Measurements from ENCODE around the gene HUWE1.
"Not testable (repeated sequence)": the region's sequence is repeated elsewhere in the genome, so short reads cannot be mapped to it uniquely, and the experiment has no call there.

Gene HUWE1, protein sequence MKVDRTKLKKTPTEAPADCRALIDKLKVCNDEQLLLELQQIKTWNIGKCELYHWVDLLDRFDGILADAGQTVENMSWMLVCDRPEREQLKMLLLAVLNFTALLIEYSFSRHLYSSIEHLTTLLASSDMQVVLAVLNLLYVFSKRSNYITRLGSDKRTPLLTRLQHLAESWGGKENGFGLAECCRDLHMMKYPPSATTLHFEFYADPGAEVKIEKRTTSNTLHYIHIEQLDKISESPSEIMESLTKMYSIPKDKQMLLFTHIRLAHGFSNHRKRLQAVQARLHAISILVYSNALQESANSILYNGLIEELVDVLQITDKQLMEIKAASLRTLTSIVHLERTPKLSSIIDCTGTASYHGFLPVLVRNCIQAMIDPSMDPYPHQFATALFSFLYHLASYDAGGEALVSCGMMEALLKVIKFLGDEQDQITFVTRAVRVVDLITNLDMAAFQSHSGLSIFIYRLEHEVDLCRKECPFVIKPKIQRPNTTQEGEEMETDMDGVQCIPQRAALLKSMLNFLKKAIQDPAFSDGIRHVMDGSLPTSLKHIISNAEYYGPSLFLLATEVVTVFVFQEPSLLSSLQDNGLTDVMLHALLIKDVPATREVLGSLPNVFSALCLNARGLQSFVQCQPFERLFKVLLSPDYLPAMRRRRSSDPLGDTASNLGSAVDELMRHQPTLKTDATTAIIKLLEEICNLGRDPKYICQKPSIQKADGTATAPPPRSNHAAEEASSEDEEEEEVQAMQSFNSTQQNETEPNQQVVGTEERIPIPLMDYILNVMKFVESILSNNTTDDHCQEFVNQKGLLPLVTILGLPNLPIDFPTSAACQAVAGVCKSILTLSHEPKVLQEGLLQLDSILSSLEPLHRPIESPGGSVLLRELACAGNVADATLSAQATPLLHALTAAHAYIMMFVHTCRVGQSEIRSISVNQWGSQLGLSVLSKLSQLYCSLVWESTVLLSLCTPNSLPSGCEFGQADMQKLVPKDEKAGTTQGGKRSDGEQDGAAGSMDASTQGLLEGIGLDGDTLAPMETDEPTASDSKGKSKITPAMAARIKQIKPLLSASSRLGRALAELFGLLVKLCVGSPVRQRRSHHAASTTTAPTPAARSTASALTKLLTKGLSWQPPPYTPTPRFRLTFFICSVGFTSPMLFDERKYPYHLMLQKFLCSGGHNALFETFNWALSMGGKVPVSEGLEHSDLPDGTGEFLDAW (N-terminal part only)

DNA sequence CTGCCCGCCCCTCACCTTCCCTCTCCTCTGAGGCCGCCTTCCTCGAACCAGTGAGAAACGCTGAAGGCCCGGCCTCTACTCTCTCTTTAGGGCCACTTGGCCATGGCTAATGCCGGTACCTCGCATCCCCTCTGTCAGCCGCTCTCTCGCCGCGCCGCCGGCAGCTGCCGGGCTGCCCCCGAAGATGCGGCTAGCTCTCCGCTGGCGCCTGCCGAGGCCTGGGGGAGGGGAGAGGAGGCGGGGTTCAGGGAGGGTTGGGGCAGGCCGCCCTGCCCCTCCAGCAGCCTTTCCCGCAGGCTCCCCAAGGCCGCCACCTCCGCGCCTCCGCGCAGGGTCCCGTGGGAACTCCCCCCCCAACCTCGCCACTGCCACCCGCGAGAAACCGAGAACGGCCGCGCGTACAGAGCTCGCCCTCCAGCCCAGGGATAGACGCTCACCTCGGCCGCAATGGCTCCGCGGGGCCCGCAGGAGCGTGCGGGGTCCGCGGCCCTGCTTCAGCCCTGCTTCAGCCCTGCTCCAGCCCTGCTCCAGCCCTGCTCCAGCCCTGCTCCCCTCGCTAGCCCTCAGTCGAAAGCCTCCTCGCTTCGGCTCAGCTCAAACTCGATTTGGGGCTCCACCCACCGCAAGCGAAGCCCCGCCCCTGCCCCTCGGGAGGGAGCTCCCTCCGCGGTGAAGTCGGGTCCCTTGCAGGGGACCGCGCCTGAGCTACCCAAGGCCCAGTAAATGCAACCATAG is at the start of gene HUWE1:
Gene HUWE1, minus strand, starts transcription at position 569 of the 735 bp plus-strand sequence. CDS start 32,612 bp downstream, outside the sequence.
- peak; percentile 80 to 84 for DNase-seq

DNA sequence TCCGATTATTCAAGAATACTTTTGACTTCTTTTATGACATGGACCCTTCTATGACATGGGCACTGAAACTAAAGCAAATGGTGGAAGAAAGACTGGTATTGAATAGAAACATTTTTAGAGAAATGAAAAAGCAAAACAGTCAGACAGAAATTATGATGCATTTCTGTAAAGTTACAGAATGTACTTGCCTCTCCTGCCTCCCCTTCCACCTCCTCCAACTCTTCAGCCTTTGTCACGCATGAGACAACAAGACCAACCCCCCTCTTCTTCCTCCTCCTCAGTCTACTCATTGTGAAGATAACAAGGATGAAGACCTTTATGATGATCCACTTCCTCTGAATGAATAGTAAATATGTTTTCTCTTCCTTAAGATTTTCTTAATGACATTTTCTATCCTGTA is 46.3 kb upstream of the HUWE1 start:
- peak in 1 of 2 experiments; percentile 2 for DNase-seq

DNA sequence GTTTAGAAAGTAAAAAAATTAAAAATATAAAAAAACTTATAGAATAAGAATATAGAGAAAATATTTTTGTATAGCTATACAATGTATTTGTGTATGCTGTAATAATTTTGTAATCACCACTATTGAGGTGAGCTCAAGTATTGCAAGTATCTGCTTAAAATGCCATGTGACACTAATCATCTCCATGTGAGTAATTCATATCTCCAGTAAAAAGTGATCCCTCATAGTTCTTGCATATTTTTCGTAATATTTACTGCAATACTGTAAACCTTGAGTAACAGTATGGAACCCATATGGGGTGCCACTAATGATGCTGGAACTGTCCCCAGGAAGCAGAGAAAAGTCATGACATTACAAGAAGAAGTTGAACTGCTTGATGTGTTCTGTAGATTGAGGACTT is 43.2 kb upstream of the HUWE1 start:
- DNase-seq, result no peak

DNA sequence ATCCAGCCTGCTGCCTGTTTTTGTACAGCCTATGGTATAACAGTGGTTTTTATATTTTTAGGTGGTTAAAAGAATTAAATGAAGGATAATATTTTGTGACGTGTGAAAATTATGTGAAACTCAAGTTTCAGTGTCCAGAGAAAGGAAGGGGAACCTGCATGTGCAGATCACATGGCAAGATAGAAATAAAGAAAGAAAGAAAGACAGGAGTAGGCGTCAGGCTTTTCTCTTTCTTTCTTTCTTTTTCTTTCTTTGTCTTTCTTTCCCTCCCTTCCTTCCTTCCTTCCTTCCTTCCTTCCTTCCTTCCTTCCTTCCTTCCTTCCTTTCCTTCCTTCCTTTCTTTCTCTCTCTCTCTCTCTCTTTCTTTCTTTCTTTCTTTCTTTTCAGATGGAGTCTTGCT is 42.0 kb upstream of the HUWE1 start:
- DNase-seq, result no peak

DNA sequence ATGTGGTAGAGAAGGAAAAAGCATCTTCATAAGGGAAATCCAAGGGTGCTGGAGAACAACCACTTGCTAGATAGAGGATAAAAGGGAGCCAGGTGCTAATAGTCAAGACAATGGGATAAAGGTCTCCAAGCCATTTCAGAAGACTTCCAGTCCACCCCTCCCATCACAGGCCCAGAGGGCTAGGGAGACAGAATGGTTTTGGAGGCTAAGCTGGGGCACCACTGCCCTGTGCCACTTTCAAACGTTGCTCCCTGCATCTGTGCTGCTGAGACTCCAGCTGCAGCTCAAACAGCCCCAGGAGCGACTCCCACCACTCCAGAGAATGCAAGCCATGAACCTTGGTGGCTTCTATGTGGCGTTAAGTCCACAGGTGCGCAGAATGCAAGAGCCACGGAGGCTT is 38.4 kb upstream of the HUWE1 start:
- no peak for DNase-seq

DNA sequence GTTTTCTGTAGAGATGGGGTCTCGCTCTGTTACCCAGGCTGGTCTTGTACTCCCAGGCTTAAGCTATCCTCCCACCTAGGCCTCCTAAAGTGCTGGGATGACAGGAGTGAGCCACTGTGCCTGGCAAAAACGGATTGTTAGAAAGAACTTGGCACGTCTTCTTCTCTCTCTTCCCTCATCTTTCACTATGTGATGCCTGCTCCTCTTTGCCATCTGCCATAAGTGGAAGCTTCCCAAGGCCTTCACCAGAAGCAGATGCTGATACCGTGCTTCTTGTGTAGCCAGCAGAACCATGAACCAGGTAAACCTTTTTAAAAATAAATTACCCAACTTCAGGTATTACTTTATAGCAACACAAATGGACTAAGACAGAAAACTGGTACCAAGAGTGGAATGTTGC is 36.9 kb upstream of the HUWE1 start:
- no peak for DNase-seq

DNA sequence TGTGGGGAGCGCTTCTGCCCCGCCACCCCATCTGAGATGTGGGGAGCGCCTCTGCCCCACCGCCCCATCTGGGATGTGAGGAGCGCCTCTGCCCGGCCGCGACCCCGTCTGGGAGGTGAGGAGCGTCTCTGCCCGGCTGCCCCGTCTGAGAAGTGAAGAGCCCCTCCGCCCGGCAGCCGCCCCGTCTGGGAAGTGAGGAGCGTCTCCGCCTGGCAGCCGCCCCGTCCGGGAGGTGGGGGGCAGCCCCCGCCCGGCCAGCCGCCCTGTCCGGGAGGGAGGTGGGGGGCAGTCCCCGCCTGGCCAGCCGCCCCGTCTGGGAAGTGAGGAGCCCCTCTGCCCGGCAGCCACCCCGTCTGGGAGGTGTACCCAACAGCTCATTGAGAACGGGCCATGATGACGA is 35.1 kb upstream of the HUWE1 start:
- not testable (repeated sequence) for DNase-seq

DNA sequence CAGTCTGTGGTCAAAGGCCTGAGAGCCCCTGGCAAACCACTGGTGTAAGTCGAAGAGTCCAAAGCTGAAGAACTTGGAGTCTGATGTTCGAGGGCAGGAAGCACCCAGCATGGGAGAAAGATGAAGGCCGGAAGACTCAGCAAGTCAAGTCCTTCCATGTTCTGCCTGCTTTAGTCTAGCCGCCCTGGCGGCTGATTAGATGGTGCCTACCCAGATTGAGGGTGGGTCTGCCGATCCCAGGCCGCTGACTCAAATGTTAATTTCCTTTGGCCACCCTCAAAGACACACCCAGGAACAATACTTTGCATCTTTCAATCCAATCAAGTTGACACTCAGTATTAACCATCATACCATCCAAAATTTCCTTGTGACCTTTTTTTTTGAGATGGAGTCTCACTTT is 33.1 kb upstream of the HUWE1 start:
- DNase-seq, result not testable (repeated sequence)

DNA sequence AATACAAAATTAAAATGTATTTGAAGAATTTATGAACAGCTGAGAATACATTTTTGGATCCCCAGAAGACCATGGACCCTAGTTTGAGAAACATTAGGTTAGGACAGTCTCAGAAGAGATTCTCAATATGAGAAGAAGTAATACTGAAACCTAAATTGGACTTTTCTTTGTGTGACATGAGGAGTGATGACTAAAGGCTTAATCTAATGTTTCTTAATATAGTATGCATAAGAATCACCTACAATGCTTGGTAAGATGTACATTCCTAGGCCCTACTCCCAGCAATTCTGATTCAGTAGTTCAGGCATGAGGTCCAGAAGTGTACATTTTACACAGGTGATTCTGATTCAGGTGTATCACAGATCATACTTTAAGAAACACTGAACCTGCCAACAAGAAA is 31.6 kb upstream of the HUWE1 start:
- DNase-seq, result no peak

DNA sequence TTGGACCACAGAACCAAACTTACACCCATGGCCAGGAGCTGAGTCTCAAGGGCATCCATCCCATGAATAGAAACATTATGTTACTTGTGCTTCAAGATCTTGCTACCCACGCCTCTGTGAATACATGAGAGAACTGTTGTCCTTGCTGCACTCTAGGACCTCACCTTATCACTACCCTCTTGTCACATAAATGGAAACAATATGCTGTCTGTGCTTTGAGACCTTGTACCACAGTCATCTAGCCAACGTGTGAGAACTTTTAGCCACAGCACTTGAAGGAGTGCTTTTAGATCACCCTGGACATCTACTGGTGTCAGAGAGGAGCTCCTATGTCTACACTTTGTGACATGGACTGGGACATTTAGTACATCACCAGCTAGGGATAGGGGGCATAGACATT is 30.7 kb upstream of the HUWE1 start:
- no peak for DNase-seq

DNA sequence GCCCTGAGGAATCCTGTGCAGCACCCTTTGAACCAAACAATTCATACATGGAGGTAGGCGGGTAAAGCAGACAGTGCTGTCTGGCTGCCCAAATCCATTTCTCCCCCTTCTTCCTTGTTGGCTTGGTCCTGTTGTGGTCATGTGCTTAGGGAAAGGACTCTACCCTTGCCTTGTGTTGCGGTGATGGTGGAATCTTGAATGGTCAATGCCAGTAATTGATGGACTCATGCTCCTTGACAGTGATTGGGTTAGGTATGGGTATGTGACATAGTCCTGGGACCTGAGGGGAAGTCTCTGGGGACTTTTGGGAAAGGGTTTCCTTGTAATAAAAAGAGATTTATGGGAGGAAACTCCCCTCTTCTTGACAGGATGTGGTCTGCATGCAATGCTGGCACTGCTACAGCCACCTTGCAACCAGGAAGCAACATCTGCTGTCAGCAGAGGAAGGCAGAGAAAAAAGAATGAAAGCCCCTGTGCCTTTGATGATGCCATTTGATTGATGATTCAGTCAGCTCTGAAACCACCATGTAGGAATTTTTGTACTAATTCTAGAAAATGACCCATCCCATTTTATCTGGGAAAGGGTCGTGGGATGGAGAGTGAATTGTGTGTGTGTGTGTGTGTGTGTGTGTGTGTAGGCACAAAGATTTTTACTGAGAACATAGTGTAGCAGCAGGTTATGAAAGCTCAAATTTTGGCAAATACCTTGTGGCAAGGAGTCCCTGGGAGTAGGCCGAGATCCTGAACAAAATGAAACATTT is 30.0 kb upstream of the HUWE1 start:
- peak; percentile 26 to 60 for DNase-seq

DNA sequence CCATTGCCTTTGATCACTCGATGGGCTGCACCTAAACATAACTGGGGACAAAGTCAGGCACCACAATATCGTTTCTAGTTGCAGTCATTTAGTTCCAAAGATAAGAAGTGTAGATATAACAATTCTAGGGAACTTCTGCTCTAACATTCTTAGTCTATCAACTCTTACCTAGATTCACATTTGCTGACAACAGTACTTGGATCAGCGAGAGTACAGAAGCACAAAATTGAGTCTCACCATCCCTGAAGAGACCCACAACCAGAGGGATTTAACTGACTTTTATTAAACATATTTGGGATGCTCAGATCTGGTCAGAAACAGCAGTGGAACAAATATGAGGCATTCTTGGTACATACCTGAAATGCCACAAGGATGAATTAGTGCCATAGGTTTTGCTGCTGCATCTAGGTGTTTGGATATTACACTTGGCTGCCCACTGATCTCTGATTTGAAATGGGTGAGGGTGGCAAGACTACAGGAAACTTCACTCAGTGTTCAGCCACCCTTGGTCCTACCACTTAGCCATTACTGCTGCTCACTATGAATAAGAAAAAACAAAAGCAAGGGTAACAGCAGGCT is 28.9 kb upstream of the HUWE1 start:
- no peak for DNase-seq

DNA sequence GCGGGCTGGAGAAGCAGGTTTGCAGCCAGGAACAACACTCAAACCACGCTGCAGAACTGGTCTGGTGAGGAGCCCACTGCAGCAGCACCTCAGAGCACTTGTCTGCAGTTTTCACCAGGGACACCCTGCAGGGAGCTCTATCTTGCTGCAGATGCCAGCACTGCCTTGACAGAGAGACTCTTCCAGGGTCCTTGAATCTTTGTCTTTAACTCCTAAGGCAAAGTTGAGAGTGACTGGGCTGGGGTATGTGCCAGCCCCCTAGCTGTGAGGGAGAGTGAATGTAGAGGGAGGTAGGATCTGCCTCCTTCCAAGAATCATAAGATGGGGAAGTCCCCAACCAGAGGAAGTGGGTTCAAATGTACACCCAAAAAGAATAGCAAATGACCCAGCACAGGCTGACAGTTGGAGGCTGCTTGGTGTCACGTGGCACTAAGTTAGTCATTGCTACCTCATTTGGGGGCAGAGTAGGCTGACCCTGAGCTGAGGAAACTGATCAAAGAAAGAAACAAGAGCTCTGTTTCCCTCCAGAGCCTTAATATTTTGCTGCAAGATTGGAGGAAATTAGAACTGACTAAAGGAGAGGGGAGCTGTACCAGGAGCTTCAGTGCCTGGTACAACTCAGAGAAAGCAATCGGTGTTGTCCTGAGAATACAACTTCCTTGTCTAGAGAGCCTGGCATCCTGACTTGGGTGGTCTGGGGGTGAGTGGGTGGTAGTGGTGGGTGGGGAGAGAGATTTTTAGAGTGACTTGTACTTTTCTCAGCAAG is 28.2 kb upstream of the HUWE1 start:
- peak; percentile 36 to 71 for DNase-seq

DNA sequence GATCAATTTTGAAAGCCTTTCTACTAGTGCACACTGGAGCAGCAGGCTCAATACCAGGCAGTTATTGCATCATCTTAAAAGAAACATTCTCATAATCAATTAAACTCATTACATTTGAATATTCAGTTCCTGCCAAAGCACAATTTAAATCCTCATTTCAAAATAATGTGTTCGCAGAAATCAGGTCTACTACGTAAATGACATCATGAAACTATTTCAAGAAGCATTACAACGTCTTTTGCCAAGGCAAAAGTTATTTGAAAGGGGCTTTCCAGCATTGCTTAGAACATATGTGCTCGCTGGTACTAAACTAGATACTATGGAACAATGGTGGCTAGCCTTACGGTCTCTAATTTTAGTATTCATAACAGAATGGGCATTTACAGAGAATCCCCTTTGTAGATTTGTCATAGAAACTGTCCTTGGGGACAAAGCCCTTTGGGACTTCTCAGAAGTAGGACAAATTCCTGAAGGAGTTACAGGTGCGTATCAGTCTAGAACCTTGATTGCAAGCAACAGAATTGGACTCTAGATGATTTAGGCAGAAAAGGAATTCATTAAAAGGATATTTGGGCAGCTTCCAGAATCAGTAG is 27.6 kb upstream of the HUWE1 start:
- no peak for DNase-seq

DNA sequence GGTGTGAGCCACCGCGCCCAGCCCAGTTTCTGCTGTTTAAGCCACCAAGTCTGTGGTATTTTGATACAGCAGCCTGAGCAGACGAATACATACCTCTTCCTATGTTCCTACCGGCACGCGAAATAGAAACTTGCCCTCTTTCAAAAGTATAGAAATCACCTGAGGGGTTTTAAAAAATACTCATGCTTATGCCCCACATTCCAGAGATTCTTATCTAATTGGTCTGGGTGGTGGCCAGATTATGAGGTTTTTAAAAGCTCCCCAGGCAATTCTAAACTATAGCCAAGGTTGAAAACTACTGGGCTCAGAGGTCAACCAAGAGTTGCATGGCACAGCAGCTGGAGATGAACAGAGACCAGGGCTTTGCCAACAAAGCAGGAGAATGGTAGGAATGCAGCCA is 24.9 kb upstream of the HUWE1 start:
- DNase-seq, result no peak

DNA sequence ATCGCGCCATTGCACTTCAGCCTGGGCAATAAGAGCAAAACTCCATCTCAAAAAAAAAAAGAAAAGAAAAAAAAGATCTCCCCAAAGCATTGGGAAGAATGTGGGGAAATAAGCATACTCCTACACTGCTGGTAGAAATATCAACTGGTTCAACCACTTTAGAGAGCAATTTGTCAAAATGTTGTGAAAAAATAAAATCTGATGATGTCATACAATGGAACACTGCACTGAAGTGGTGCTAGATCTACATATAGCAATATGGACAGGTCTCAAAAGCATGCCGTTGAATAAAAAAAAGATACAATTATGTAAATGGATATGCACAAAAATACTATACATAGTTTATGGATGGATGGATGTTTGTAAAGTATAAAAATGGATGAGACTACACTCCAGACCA is 18.3 kb upstream of the HUWE1 start:
- no peak for DNase-seq

DNA sequence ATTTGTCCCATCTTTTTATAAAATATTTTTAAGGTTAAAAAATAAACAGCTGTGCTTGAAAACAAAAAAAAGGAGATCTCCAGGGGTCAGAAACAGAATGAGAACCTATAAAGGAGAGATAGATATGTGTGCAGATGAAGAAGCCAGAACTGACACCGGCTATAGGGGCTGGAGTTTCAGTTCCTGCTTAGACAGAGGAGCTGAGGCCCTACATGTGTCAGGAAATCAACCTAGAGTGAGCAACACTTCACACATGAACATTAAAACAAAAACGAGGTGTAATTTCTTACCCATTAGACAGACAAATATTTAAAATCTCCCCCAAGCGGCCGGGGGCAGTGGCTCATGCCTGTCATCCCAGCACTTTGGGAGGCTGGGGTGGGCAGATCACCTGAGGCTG is 17.8 kb upstream of the HUWE1 start:
- DNase-seq, result no peak

DNA sequence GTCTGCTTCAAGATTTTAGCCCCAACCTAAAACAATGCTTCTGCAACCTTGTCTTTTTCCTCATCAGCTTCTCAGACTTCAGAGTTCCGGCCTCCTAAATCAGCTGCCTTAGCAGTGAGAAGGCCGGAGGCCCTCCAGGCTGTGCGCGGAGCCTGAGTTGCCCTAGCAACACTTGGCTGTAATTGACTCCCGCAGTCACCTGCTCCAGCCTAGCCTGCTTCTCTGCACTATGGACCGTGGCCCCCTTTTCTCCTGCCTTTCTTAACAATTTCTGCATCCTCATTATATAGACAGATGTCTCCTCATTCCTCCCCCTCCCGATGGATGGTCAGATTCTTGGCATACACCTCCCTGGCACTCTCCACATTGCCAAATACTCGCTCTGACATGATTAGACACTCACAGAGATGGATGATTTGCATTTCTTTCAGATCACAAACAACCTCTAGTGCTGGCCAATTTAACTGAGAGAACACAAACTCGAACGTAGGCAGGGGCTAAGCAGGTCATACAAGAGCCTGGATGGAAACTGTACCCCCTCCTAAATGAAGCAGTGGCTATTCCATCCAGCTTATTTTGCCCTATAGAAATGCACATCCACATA is 9.5 kb upstream of the HUWE1 start:
- DNase-seq, result no peak

DNA sequence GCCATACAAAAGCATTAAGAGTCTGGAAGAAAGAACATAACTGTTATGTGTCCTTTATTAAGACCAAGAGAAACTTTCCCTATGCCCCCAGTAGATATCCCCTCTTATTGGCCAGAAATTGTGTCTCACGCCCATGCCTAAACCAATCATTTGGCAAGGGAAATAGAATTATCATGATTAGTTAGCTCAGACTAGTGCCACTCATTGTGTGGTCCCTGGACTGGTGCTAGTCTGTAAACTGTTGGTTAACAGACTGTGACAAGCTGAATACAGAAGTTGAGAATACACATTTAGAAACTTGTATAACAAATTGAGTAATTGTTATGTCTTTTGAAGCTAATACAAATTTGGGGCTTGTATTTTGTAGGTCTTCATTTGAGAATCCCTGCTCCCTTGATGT is 8.1 kb upstream of the HUWE1 start:
- DNase-seq, result no peak

DNA sequence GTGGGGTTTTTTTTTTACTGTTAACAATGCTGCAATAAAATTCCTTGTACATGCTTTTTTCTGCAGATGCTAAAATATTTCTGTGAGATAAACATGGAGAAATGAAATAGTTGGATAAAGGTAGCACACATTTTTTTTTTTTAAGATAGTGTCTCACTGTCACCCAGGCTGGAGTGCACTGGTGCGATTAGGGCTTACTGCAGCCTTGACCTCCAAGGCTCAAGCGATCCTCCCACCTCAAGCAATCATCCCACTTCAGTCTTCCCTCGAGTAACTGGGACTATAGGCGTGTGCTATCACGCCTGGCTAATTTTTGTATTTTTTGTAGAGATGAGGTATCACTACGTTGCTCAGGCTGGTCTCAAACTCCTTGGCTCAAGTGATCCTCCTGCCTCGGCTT is 1.8 kb upstream of the HUWE1 start:
- DNase-seq, result no peak

Data from stimulated activated CD4-positive, alpha-beta T cell treated with anti-CD3 and anti-CD28 coated beads, Interleukin-4, amount 100 ng/mL, for 4 hours (primary cell).